IMR-90 (cell line): ENCODE data around the gene ITPK1. TPM values are rescaled to one million over a fixed set of nuclear protein-coding genes. Genes with fewer than 3 reads are reported as not detected.

ENCODE experiments used
- ATAC-seq: fragments of 200-7000 bp; cut with Tn5 transposase; 2 replicates; pipeline ENCODE4 v1.9.1; 2020; ENCODE audit warnings: low read depth, mild to moderate bottlenecking, moderate library complexity
- BruUV-seq: library from RNA; stranded (reverse); fragments of 400-500 nt; replicated peaks from 2 replicates; lab custom pipeline; 2021; lab: Mats Ljungman, UMichigan
- CTCF ChIA-PET: fragments of 300-600 bp; formaldehyde crosslinking; extraction: SDS; loops from one replicate; lab custom pipeline; 2021; ENCODE audit warnings: antibody characterized with exemption; lab: Yijun Ruan, JAX
- POLR2A ChIA-PET: fragments of 300-600 bp; sonication (Branson Sonifier 250); formaldehyde crosslinking; loops from one replicate; lab custom pipeline; 2022; ENCODE audit warnings: antibody characterized with exemption; ENCODE audit not compliant: unreplicated experiment; lab: Charles Lee
- DNase-seq: peaks from one replicate; pipeline ENCODE4 v3.0.0; 2013
- H2AFZ ChIP-seq: replicated peaks from 2 replicates; pipeline ENCODE3; 2013; ENCODE audit warnings: low read length, mild to moderate bottlenecking; ENCODE audit not compliant: poor library complexity
- H2AK5ac ChIP-seq: 2 replicates; pipeline ENCODE4 v1.6.1; 2013; ENCODE audit warnings: low read depth, low read length, inconsistent platforms
- H2AK9ac ChIP-seq: replicated peaks from 2 replicates; pipeline ENCODE3; 2013; ENCODE audit warnings: mild to moderate bottlenecking, low read depth, low read length, moderate library complexity; ENCODE audit not compliant: poor library complexity
- H2BK120ac ChIP-seq: 2 replicates; pipeline ENCODE4 v1.6.1; 2013; ENCODE audit warnings: low read depth, low read length, inconsistent platforms
- H2BK15ac ChIP-seq: 3 replicates; pipeline ENCODE4 v1.6.1; 2013; ENCODE audit warnings: low read depth, low read length, inconsistent platforms
- H2BK20ac ChIP-seq: 2 replicates; pipeline ENCODE4 v1.6.1; 2013; ENCODE audit warnings: low read depth, mild to moderate bottlenecking, inconsistent platforms, low read length, moderate library complexity
- H2BK5ac ChIP-seq: 2 replicates; pipeline ENCODE4 v1.6.1; 2013; ENCODE audit warnings: mild to moderate bottlenecking, low read depth, low read length, inconsistent platforms; ENCODE audit not compliant: poor library complexity, severe bottlenecking
- H3K14ac ChIP-seq: replicated peaks from 2 replicates; pipeline ENCODE4 v1.6.1; 2013; ENCODE audit warnings: low read depth, low read length, inconsistent platforms
- H3K18ac ChIP-seq: 2 replicates; pipeline ENCODE4 v1.6.1; 2013; ENCODE audit warnings: low read depth, low read length, control low read depth
- H3K23ac ChIP-seq: 2 replicates; pipeline ENCODE4 v1.6.1; 2013; ENCODE audit warnings: low read depth, low read length, inconsistent platforms
- H3K27ac ChIP-seq: 2 replicates; pipeline ENCODE4 v1.5.1; 2013; ENCODE audit warnings: mild to moderate bottlenecking, control low read depth, low read length; ENCODE audit not compliant: insufficient read depth
- H3K27me3 ChIP-seq: 2 replicates; pipeline ENCODE4 v1.6.1; 2013; ENCODE audit warnings: low read length; ENCODE audit not compliant: control insufficient read depth, insufficient read depth
- H3K36me3 ChIP-seq: 2 replicates; pipeline ENCODE4 v1.6.1; 2013; ENCODE audit warnings: low read length, mixed read lengths; ENCODE audit not compliant: control insufficient read depth, insufficient read depth
- H3K4ac ChIP-seq: 2 replicates; pipeline ENCODE4 v1.6.1; 2013; ENCODE audit warnings: low read depth, low read length, inconsistent platforms
- H3K4me1 ChIP-seq: 2 replicates; pipeline ENCODE4 v1.6.1; 2013; ENCODE audit warnings: low read length, mixed read lengths; ENCODE audit not compliant: control insufficient read depth, insufficient read depth
- H3K4me2 ChIP-seq: 2 replicates; pipeline ENCODE4 v1.6.1; 2013; ENCODE audit warnings: low read depth, mild to moderate bottlenecking, control low read depth, low read length, moderate library complexity
- H3K4me3 ChIP-seq: 2 replicates; pipeline ENCODE4 v1.5.1; 2013; ENCODE audit warnings: low read depth, mild to moderate bottlenecking, control low read depth, low read length, moderate library complexity; ENCODE audit not compliant: insufficient read depth
- H3K56ac ChIP-seq: 2 replicates; pipeline ENCODE4 v1.6.1; 2013; ENCODE audit warnings: low read length, inconsistent platforms; ENCODE audit not compliant: insufficient read depth; ENCODE audit errors: extremely low read depth
- H3K79me1 ChIP-seq, 2 experiments: 2 replicates each; pipeline ENCODE4 v1.6.1; 2013; ENCODE audit warnings: low read length in 2 of 2, inconsistent platforms in 1 of 2, low read depth in 1 of 2
- H3K9ac ChIP-seq: 2 replicates; pipeline ENCODE4 v1.6.1; 2013; ENCODE audit warnings: low read depth, low read length, control low read depth
- H3K9me1 ChIP-seq: 2 replicates; pipeline ENCODE4 v1.6.1; 2013; ENCODE audit warnings: low read length, inconsistent platforms; ENCODE audit not compliant: insufficient read depth
- H3K9me3 ChIP-seq: 2 replicates; pipeline ENCODE4 v1.6.1; 2013; ENCODE audit warnings: low read length; ENCODE audit not compliant: control insufficient read depth, insufficient read depth
- H4K20me1 ChIP-seq: 2 replicates; pipeline ENCODE4 v1.6.1; 2013; ENCODE audit warnings: low read length, inconsistent platforms; ENCODE audit not compliant: insufficient read depth
- H4K5ac ChIP-seq: 2 replicates; pipeline ENCODE4 v1.6.1; 2013; ENCODE audit warnings: mild to moderate bottlenecking, low read depth, low read length, control low read depth
- H4K8ac ChIP-seq, 2 experiments: 2 replicates each; pipeline ENCODE4 v1.6.1; 2013; ENCODE audit warnings: low read depth in 2 of 2, low read length in 2 of 2, control low read depth in 1 of 2, inconsistent platforms in 1 of 2
- H4K91ac ChIP-seq: 2 replicates; pipeline ENCODE4 v1.6.1; 2013; ENCODE audit warnings: low read depth, low read length, inconsistent platforms; ENCODE audit not compliant: insufficient read depth
- CHD1 ChIP-seq: IDR thresholded peaks from 2 replicates; pipeline ENCODE4 v1.6.1; 2012; ENCODE audit warnings: low read depth, low read length, improper control_type of control experiment
- MAFK ChIP-seq: IDR thresholded peaks from 2 replicates; pipeline ENCODE4 v1.6.1; 2012; ENCODE audit warnings: low read depth, low read length, improper control_type of control experiment
- RAD21 ChIP-seq: IDR thresholded peaks from 2 replicates; pipeline ENCODE4 v1.6.1; 2012; ENCODE audit warnings: low read length, improper control_type of control experiment
- RCOR1 ChIP-seq: IDR thresholded peaks from 2 replicates; pipeline ENCODE4 v1.6.1; 2012; ENCODE audit warnings: mild to moderate bottlenecking, low read length, improper control_type of control experiment; ENCODE audit not compliant: insufficient replicate concordance
- WGBS, 2 experiments: methylation state at CpG; one replicate each; pipeline versions ENCODE4 v1.1.5 to v1.1.7; 2013; ENCODE audit warnings: missing lambda C conversion rate in 2 of 2; ENCODE audit not compliant: insufficient read length in 1 of 2; ENCODE audit errors: extremely low coverage in 2 of 2; 5-methylcytosine and 5-hydroxymethylcytosine counted together
- dilution Hi-C: fragments of 300-500 bp; cut with HindIII; formaldehyde crosslinking; loops from one replicate; pipeline ENCODE4 v1.14.3; 2018; ENCODE audit warnings: low sequenced_read_pairs; ENCODE audit not compliant: unreplicated experiment
- in situ Hi-C: fragments of 300-500 bp; cut with MboI; formaldehyde crosslinking; loops from 3 replicates; pipeline ENCODE4 v1.14.3; 2019; ENCODE audit warnings: low sequenced_read_pairs, inconsistent platforms, mixed read lengths
- intact Hi-C: fragments of 100-400 bp; cut with micrococcal nuclease; formaldehyde crosslinking; loops from 2 replicates; pipeline ENCODE4 v1.10.0; 2022
- polyA plus RNA-seq, 3 experiments: library from polyadenylated mRNA; depleted of rRNA; stranded (reverse); fragments of >200 nt; gene quantifications; 2 replicates each; pipeline ENCODE4 v1.2.3, GENCODE V29; 2012; ENCODE audit warnings: low replicate concordance in 1 of 3
- total RNA-seq: library from RNA; depleted of rRNA; stranded (reverse); fragments of >200 nt; gene quantifications from 2 replicates; pipeline ENCODE4 v1.2.3, GENCODE V29; 2012

The ITPK1 gene
- total and polyA plus RNA-seq, 2 of the 4 experiments (the other 2 are of a cell fraction): 21.7 to 26.9 TPM

DNA sequence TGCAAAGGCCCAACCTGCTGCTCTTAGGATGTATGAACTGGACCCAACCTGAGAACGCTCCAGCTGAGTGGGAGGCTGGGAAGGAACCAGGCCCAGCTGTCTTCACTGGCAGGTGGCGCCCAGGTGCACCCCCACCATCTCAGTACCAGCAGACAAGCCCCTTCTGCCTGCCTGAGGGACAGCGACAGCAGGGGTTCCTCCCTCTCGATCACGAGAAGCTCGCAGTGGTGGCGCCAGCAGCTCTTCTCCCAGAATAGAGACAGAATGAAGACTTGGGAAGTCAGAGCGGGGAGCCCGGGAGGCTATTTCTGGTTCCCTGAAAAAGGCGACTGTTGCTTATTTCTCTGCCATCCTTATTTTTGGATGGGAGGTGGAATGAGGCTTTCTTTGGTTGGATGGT lies 146.3 kb downstream of the ITPK1 start:
- Histone ChIP-seq H3K27me3 (peaks cover 2% of the 10 kb centered on the region; the same call in 1 of the 2 replicates), H2AFZ (no peak overlapping the region), H2AK9ac (no peak overlapping the region), H3K9me3 (no peaks in the 10 kb centered on the region), H3K56ac (no peak overlapping the region), H4K91ac (no peak overlapping the region), H3K27ac (no peak overlapping the region), H4K20me1 (no peaks in the 10 kb centered on the region), H2AK5ac (no peak overlapping the region), H2BK20ac (no peak overlapping the region), H3K9me1 (no peaks in the 10 kb centered on the region; the same call in 1 of the 2 replicates), H3K4me3 (no peak overlapping the region), H3K4me2 (no peak overlapping the region), H3K14ac (no peak overlapping the region), H3K4me1 (no peaks in the 10 kb centered on the region; the same call in 1 of the 2 replicates), H4K8ac (no peak overlapping the region), H2BK120ac (no peak overlapping the region), H2BK15ac (no peak overlapping the region), H4K5ac (no peak overlapping the region), H2BK5ac (no peak overlapping the region), H3K9ac (no peak overlapping the region), H3K18ac (no peak overlapping the region), H3K36me3 (no peaks in the 10 kb centered on the region), H3K4ac (no peak overlapping the region), H3K79me1 (no peaks in the 10 kb centered on the region), H3K23ac (no peak overlapping the region)
- TF ChIP-seq RAD21 (no peak), CHD1 (no peak), RCOR1 (no peak), MAFK (no peak)
- dilution Hi-C loops (no loop called here), intact Hi-C loops (no loop called here), in situ Hi-C loops (no loop called here)
- ATAC-seq (no peak), DNase-seq (no peak)
- POLR2A ChIA-PET: no interaction called here
- no TSS peak for BruUV-seq
- 89% methylated on average over 6 of the region's 10 CpGs; no CpG with 5 or more reads in 1 of the 2 experiments for WGBS, 2 experiments
- CTCF ChIA-PET: interaction anchor here (0.5 kb wide), 1 partner anchor 170 kb away, joined by 5 read pairs; no protein-coding TSS in a partner anchor
